Mesendoderm (in vitro differentiated cells): Measurements from ENCODE around the gene AP1G2.

Experiments
- DNase-seq: peaks from one replicate; pipeline ENCODE4 v3.0.0; 2013
- H2AK5ac ChIP-seq: 2 replicates; pipeline ENCODE4 v1.6.1; 2013; ENCODE audit warnings: low read length, inconsistent platforms
- H2BK120ac ChIP-seq: 2 replicates; pipeline ENCODE4 v1.6.1; 2013; ENCODE audit warnings: low read depth, mild to moderate bottlenecking, low read length, moderate library complexity, mixed read lengths
- H2BK15ac ChIP-seq: replicated peaks from 2 replicates; pipeline ENCODE4 v1.6.1; 2013; ENCODE audit warnings: low read depth, mild to moderate bottlenecking, moderate library complexity
- H2BK5ac ChIP-seq: 2 replicates; pipeline ENCODE4 v1.6.1; 2013; ENCODE audit warnings: low read length, inconsistent platforms
- H3K18ac ChIP-seq: 2 replicates; pipeline ENCODE4 v1.6.1; 2013; ENCODE audit warnings: mild to moderate bottlenecking, low read length, mixed read lengths
- H3K23ac ChIP-seq: one replicate; pipeline ENCODE4 v1.6.1; 2013; ENCODE audit warnings: low read length
- H3K27ac ChIP-seq: 2 replicates; pipeline ENCODE4 v1.5.1; 2013; ENCODE audit warnings: low read depth, mild to moderate bottlenecking, inconsistent platforms, low read length, moderate library complexity
- H3K27me3 ChIP-seq: 2 replicates; pipeline ENCODE4 v1.6.1; 2013; ENCODE audit warnings: low read length, control low read depth, mild to moderate bottlenecking, inconsistent platforms; ENCODE audit not compliant: insufficient read depth, poor library complexity
- H3K36me3 ChIP-seq: 2 replicates; pipeline ENCODE4 v1.6.1; 2013; ENCODE audit warnings: low read length, inconsistent platforms; ENCODE audit not compliant: control insufficient read depth, insufficient read depth
- H3K4ac ChIP-seq: one replicate; pipeline ENCODE4 v1.6.1; 2013; ENCODE audit warnings: low read depth, mild to moderate bottlenecking, low read length, moderate library complexity
- H3K4me1 ChIP-seq: 2 replicates; pipeline ENCODE4 v1.6.1; 2013; ENCODE audit warnings: low read depth, low read length, inconsistent platforms; ENCODE audit not compliant: control insufficient read depth
- H3K4me2 ChIP-seq: 2 replicates; pipeline ENCODE4 v1.6.1; 2013; ENCODE audit warnings: low read length
- H3K4me3 ChIP-seq: 2 replicates; pipeline ENCODE4 v1.5.1; 2013; ENCODE audit warnings: mild to moderate bottlenecking, low read length
- H3K56ac ChIP-seq: one replicate; pipeline ENCODE4 v1.6.1; 2013; ENCODE audit warnings: low read length
- H3K79me1 ChIP-seq: 2 replicates; pipeline ENCODE4 v1.6.1; 2013; ENCODE audit warnings: low read length, inconsistent platforms
- H3K79me2 ChIP-seq: 2 replicates; pipeline ENCODE4 v1.6.1; 2013; ENCODE audit warnings: mild to moderate bottlenecking, low read length; ENCODE audit not compliant: control insufficient read depth, insufficient read depth
- H3K9ac ChIP-seq: 2 replicates; pipeline ENCODE4 v1.6.1; 2013; ENCODE audit warnings: low read length, inconsistent platforms
- H4K5ac ChIP-seq: one replicate; pipeline ENCODE4 v1.6.1; 2013; ENCODE audit warnings: low read length
- H4K8ac ChIP-seq: one replicate; pipeline ENCODE4 v1.6.1; 2013; ENCODE audit warnings: low read depth, mild to moderate bottlenecking, control low read depth, low read length, moderate library complexity
- whole genome bisulfite sequencing: extraction: QIAGEN DNeasy Blood & Tissue Kit; methylation state at CpG from one replicate; pipeline ENCODE4 v1.1.7; 2013; ENCODE audit warnings: low lambda C conversion rate, missing lambda C conversion rate; ENCODE audit not compliant: insufficient coverage; ENCODE audit errors: extremely low coverage; 5-methylcytosine and 5-hydroxymethylcytosine counted together

The AP1G2 gene

DNA sequence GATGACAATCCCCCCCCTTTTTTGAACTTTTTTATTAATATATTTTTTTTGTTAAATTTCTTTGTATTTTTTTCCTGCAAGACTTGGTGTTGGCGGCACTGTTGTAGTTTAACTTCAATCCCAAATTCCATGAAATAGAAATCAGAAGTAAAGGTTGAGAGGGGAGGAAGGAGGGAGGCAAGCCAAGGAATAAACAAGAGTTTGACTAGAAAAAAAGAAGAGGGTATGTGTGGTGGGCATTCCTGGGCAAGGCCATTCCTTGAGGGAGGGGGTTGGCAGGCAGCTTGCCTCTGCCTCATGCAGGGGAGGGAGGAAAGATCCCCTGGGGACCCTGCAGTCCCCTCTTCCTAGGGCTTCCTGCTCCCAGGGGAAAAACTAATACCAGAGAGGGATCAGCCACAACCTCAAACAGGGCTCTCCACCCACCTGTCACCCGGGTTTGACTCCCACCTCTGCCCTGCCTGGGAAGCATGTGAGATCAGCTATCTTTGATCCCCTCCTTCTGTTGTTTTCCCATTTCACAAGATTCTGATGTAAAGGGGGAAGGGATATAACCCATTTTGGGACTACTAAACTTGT, 519 bp upstream of the AP1G2 start:
- Histone ChIP-seq H3K9ac (peak overlapping the region; percentile 51), H2BK5ac (no peak overlapping the region), H3K27ac (no peak overlapping the region), H3K79me1 (peaks cover 8% of the 10 kb centered on the region), H4K8ac (no peak overlapping the region), H3K4me3 (no peak overlapping the region), H3K4me2 (no peak overlapping the region), H3K4me1 (peaks cover 3% of the 10 kb centered on the region), H2BK120ac (no peak overlapping the region), H2AK5ac (no peak overlapping the region), H3K4ac (no peak overlapping the region), H4K5ac (no peak overlapping the region), H3K36me3 (no peaks in the 10 kb centered on the region), H2BK15ac (no peak overlapping the region), H3K56ac (peak overlapping the region; percentile 50), H3K18ac (no peak overlapping the region), H3K27me3 (no peaks in the 10 kb centered on the region), H3K23ac (no peak overlapping the region), H3K79me2 (no peaks in the 10 kb centered on the region)
- no CpG with 5 or more reads among the region's 2 CpGs for WGBS
- no peak for DNase-seq

DNA sequence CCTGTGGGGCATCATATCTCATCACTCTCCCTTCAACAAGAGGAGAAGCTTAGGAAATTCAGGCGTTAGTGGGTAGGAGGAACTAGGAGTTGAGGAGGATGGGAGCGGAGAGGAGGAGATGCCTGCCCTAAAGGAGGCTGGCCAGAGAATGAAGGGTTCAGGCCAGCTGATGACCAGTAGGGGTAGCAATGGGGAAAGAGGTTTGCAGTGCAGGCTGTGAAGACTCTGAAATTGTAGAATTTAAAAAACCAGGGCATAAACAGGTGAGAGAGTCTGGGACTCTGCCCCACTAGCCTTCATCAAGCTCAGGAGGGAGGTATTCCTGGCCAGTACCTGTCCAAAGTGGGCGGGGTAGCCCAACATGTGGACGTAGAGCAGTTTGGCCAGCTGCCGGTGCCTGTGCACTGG, 809 bp downstream of the AP1G2 start:
- peak overlapping the region; percentile 91 for H3K4me3 ChIP-seq
- no peaks in the 10 kb centered on the region for H3K27me3 ChIP-seq
- DNase-seq: no peak
- H2AK5ac ChIP-seq: no peak overlapping the region
- peaks cover 8% of the 10 kb centered on the region for H3K79me1 ChIP-seq
- no peak overlapping the region for H2BK5ac ChIP-seq
- H4K5ac ChIP-seq: no peak overlapping the region
- no peak overlapping the region for H2BK120ac ChIP-seq
- H3K27ac ChIP-seq: no peak overlapping the region
- peak overlapping the region; percentile 98 for H3K56ac ChIP-seq
- WGBS: no CpG with 5 or more reads among the region's 5 CpGs
- no peak overlapping the region for H3K18ac ChIP-seq
- H3K4me1 ChIP-seq: peaks cover 3% of the 10 kb centered on the region
- H3K36me3 ChIP-seq: peaks cover 2% of the 10 kb centered on the region
- H3K4ac ChIP-seq: no peak overlapping the region
- peak overlapping the region; percentile 94 for H3K9ac ChIP-seq
- no peak overlapping the region for H2BK15ac ChIP-seq
- peak overlapping the region; percentile 84 for H3K4me2 ChIP-seq
- no peak overlapping the region for H4K8ac ChIP-seq
- H3K23ac ChIP-seq: no peak overlapping the region
- H3K79me2 ChIP-seq: no peaks in the 10 kb centered on the region

DNA sequence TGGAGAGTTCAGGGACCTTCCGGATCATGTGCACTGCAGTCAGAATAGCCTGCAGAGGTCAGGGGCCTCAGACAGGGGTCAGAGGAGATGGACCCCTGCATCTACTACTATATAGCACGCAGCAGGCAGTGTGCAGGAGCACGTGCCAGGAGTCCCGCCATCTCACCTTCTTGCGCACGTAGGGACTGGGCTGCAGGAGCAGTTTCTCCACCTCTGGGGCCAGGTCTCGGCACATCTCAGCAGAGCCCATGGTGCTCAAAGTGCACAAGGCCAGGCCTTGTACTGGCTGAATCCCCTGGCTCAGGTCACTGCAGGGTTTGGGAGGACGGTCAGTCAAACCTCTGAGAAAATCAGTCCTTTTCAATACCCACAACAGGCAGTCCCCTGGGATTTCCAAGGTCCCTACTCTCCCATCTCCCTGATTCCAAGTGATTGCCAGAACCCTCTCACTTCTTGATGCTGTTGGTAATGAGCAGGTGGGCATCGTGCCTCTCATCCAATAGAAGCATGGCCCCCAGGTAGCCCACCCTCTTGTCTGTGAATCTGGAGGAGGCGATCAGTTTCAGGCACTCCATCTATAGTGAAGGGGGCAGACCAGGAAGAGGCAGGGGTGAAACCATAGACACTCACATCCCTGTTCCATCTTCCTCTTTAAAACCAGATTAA, 1.3 kb downstream of the AP1G2 start:
- no peak overlapping the region for H3K56ac ChIP-seq
- no peak overlapping the region for H2BK120ac ChIP-seq
- no peak overlapping the region for H3K4me2 ChIP-seq
- H2BK5ac ChIP-seq: no peak overlapping the region
- no peak overlapping the region for H4K5ac ChIP-seq
- peaks cover 2% of the 10 kb centered on the region for H3K36me3 ChIP-seq
- H3K9ac ChIP-seq: peak overlapping the region; percentile 94
- no peak overlapping the region for H3K4me3 ChIP-seq
- no peaks in the 10 kb centered on the region for H3K79me2 ChIP-seq
- no peak overlapping the region for H4K8ac ChIP-seq
- no CpG with 5 or more reads among the region's 10 CpGs for WGBS
- H3K4me1 ChIP-seq: peaks cover 3% of the 10 kb centered on the region
- H3K27ac ChIP-seq: no peak overlapping the region
- H3K79me1 ChIP-seq: peaks cover 8% of the 10 kb centered on the region
- DNase-seq: no peak
- no peak overlapping the region for H3K18ac ChIP-seq
- H2AK5ac ChIP-seq: no peak overlapping the region
- H2BK15ac ChIP-seq: no peak overlapping the region
- no peak overlapping the region for H3K23ac ChIP-seq
- no peaks in the 10 kb centered on the region for H3K27me3 ChIP-seq
- no peak overlapping the region for H3K4ac ChIP-seq

DNA sequence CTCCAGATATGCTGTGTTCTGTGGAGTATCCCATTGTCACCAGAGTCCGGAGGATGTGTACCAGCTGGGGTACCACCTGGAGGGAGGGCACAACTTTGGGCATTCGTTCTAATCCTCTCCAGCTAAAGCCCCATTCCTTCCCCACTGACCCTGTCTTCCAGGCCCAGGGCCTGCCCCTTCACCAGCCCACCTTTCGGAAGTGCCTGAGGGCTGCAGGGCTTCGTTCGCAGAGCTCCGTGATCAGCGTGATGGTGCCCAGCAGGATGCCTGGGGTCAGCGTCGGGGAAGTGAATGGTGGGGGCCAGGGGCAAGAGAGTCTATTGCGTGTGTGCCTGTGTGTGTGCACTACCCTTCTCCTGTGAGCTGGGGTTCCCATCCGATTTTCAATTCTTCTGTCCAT, 2.0 kb downstream of the AP1G2 start:
- peaks cover 4% of the 10 kb centered on the region for H3K36me3 ChIP-seq
- H3K4me1 ChIP-seq: peaks cover 3% of the 10 kb centered on the region

GRCh38 chr14:23564876-23565275, 2.7 kb downstream of the AP1G2 start:
- Histone ChIP-seq H3K4me2 (no peak overlapping the region), H3K4ac (no peak overlapping the region), H2BK5ac (no peak overlapping the region), H2AK5ac (no peak overlapping the region), H4K8ac (no peak overlapping the region), H3K23ac (no peak overlapping the region), H3K18ac (no peak overlapping the region), H3K27me3 (no peaks in the 10 kb centered on the region), H3K4me3 (no peak overlapping the region), H4K5ac (no peak overlapping the region), H3K79me2 (no peaks in the 10 kb centered on the region), H3K27ac (no peak overlapping the region), H3K9ac (no peak overlapping the region), H3K56ac (no peak overlapping the region), H2BK15ac (no peak overlapping the region), H3K4me1 (peaks cover 3% of the 10 kb centered on the region), H2BK120ac (no peak overlapping the region), H3K79me1 (peaks cover 8% of the 10 kb centered on the region), H3K36me3 (peaks cover 4% of the 10 kb centered on the region)
- WGBS: no CpG with 5 or more reads among the region's 7 CpGs
- DNase-seq: no peak

More for the DNA sequence above, 2.0 kb downstream of the AP1G2 start:
- Histone ChIP-seq H3K56ac (no peak overlapping the region), H2AK5ac (no peak overlapping the region), H3K4me2 (no peak overlapping the region), H3K27ac (no peak overlapping the region), H2BK15ac (no peak overlapping the region), H2BK5ac (no peak overlapping the region), H3K9ac (no peak overlapping the region), H3K79me2 (no peaks in the 10 kb centered on the region), H4K5ac (no peak overlapping the region), H3K23ac (no peak overlapping the region), H3K4ac (no peak overlapping the region), H3K27me3 (no peaks in the 10 kb centered on the region), H3K18ac (no peak overlapping the region), H3K79me1 (peaks cover 8% of the 10 kb centered on the region), H2BK120ac (no peak overlapping the region), H3K4me3 (no peak overlapping the region), H4K8ac (no peak overlapping the region)
- no CpG with 5 or more reads among the region's 11 CpGs for WGBS
- DNase-seq: no peak
